ENCODE results near the gene ACTG1.

- TF ChIP-seq CTCF (IDR thresholded peaks at IDR 0.05) (no peak), EZH2 (IDR thresholded peaks at IDR 0.05; ENCODE audit: borderline replicate concordance, insufficient read depth, low read depth, low read length, poor library complexity, severe bottlenecking) (no peak)
Observed at GRCh38 chr17:81499601-81499970, 13.0 kb downstream of the ACTG1 start.

Data from B cell (primary cell).